HG02884 (cell line): ENCODE measurements around the gene SARS1.

Experiments
- ATAC-seq: cut with Tn5 transposase; IDR thresholded peaks from one replicate; pipeline ENCODE4 v1.9.1; 2021; ENCODE audit warnings: mild to moderate bottlenecking, moderate library complexity; ENCODE audit not compliant: unreplicated experiment

Gene SARS1

DNA sequence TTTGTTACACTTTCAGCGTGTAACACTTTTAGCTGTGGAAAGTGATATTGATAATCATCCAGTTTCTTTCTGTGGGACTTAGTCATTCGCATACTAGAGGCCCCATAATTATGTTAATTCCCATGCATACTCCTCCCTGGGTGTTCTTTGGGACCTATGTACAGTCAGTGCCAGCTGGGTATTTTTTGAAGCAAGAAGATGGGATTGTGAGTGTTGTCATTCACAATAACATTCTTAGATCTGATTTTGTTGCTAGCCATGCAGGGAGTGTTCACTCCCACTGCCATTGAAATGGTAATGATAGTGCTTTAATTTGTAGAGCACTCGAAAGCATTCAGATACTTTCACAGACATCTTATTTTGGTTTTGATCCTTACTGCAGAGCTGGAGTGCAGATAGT lies 11.6 kb downstream of the SARS1 start:
- ATAC-seq, result no peak

DNA sequence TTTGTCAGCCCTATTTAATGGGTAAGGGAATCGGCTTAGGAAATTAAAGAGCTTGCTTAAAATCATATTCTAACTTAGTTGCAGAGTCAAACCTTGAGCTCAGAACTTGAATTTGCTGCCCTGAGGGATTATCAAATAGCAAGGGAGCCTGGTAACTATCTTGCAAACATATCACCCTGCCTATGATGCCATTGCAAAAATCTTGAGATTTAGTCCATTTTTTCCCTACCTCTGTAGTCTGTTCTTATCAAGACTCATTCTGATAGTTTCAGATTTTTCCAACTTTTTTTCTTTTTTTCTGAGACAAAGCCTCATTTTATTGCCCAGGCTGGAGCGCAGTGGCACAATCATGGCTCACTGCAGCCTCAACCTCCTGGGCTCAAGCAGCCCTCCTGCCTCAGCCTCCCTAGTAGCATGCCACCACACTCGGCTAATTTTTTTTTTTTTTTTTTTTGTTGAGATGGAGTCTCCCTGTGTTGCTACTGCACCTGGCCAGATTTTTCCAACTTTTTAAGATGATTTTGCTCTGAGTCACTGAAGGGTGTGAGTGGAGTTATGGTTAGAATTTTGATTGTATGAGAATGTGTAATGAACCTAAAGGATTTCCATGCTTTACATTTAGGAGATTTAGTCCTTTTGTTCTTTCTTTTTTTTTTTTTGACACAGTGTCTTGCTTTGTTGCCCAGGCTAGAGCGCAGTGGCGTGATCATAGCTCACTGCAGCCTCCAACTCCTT lies 12.2 kb downstream of the SARS1 start:
- no peak for ATAC-seq

DNA sequence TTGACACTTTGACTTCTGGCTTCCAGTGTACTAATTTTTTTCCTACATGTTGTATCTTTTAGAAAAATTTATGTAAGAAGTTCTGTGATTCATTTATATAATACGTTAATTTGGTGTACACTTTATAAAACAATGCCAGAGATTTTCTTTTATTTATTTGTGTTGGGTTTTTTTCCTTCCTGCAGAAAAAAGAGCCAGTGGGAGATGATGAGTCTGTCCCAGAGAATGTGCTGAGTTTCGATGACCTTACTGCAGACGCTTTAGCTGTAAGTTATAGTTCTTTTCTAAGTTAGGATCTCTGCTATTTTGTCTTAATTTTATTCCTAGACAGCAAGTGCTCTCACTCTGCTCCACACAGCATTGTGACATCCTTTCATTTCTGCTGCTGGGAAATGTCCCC lies 14.4 kb downstream of the SARS1 start:
- no peak for ATAC-seq

DNA sequence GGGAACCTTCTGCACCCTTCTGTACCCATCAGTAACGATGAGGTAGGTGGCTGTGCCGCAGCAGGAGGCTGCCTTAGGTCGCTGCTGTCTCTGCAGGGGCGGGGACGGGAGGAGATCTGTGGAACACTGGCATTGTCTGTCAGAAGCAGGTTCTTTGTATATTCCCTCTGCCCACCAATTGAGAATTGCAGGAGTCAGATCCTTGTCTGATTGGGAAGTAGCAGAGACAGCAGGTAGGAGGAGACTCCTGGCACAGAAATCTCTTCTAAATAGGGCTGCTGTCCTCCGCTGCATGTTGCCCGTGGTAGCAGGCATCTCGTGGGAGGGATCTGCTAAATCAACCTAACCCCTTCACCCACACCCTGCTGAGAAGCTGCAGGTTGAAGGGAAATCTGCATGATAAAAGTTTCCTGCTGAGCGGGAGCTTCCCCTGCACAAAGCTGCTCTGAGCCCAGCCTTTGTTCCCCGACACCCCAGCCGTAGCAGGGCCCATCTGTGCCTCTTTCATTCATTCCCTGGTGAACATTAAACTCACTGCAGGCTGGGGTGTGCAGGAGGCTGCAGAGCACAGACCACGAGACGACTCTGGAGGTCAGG lies 15.9 kb downstream of the SARS1 start:
- no peak for ATAC-seq

DNA sequence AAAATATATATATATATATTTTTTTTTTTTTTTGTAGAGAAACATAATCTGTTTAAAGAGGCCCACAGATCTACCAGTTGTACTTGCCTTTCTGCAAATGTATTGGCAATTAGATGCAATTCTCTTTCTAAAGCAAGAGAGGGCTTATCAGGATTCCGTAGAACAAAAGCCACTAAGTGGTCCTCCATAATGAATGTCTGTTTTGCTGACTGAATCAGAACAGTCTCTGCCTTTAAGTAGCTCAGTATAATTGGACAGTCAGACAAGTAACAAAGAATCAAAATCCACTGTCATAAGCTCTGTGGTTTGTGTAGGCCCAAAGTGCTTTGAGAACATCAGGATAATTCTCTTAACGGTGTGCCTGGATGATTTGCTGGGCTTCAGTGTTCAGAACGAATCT lies 17.3 kb downstream of the SARS1 start:
- ATAC-seq, result no peak

DNA sequence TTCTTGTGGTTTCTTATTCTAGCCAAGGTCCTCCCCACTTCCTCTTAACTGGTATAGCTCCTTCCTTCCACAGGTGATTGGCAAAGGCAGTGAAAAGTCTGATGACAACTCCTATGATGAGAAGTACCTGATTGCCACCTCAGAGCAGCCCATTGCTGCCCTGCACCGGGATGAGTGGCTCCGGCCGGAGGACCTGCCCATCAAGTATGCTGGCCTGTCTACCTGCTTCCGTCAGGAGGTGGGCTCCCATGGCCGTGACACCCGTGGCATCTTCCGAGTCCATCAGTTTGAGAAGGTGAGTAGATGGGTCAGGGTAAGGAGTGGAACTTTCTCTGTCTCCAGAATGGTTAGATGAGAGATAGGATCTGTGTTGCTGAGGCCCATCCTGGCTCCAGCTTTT lies 21.4 kb downstream of the SARS1 start:
- no peak for ATAC-seq

DNA sequence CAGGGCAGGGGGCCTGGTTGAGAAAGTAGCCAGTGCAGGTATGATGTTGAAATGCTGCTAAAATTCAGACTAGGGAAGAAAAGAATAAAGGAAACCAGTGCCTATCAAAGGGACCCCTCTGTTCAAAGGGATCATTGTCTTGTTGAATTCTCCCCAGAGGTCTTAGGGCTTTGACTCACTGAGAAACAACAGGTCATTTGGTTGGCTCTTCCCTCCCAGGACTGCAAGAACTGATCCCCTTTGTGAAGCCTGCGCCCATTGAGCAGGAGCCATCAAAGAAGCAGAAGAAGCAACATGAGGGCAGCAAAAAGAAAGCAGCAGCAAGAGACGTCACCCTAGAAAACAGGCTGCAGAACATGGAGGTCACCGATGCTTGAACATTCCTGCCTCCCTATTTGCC lies 23.8 kb downstream of the SARS1 start:
- ATAC-seq, result no peak

DNA sequence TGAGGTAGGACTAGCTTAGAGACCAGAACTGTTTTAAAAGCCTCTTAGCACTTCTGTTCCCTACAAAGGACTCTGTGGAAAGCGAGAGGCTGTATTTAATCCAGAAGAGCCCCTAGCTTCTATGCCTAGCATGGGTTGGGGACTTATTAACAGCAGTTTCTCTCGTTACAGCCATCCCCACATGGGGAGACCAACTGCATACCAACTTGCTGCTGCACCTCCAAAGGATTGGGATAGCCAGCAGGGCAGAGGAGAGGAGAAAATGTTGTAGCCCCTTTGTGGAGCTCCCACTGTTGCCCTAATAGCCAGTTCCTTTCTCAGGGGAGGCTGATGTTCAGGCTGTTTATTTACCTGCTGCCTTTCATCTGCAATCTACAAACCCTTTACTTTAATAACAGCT lies 24.7 kb downstream of the SARS1 start:
- no peak for ATAC-seq

DNA sequence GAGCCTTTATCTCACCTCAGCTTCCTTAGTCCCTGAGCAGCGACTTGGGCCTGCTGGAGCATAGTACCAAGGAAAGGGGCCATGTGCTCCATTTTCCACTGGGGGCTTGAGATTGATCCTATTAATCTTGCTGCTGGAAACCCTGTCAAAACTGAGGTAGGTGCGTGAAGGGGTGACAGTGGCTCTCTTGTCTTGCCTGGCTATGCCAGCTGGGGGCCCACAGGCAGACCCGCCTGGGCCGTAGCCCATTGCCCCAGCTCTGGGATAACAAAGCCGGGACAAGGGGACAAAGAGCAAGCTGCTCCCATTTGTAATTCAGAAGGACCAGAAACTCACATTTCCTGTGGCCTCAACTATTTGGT lies 25.3 kb downstream of the SARS1 start:
- ATAC-seq, result no peak

DNA sequence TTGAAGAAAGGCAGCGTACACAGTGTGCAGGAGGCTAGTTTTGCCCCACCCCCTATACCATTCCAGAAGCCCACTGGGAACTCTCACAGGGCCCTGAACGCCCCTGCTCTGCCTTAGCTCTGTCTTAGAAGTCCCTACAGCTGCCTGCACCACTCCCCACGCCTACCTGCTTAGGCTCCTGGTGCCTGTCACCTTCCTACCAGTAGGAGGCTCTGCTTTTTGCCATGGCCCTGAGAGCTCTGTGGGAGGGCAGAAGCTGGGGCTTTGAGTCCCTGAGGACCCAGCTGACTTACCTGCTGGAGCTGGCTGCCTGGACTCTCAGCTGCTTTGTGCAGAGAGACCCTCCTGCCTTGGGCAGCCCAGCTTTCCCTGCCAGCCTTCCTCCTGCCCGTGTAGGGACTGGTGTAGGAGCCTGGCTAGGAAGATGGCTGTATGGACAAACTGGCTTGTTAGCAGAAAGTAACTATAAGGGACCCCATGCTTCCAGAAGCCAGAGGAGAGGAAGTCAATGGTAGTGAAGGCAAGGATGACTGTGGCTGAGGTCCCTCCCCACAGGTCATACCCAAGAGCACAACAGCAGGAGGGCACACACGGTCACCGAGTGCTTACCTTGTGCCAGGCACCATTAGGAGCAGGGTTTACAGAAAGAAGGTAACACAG lies 25.8 kb downstream of the SARS1 start:
- ATAC-seq, result no peak

DNA sequence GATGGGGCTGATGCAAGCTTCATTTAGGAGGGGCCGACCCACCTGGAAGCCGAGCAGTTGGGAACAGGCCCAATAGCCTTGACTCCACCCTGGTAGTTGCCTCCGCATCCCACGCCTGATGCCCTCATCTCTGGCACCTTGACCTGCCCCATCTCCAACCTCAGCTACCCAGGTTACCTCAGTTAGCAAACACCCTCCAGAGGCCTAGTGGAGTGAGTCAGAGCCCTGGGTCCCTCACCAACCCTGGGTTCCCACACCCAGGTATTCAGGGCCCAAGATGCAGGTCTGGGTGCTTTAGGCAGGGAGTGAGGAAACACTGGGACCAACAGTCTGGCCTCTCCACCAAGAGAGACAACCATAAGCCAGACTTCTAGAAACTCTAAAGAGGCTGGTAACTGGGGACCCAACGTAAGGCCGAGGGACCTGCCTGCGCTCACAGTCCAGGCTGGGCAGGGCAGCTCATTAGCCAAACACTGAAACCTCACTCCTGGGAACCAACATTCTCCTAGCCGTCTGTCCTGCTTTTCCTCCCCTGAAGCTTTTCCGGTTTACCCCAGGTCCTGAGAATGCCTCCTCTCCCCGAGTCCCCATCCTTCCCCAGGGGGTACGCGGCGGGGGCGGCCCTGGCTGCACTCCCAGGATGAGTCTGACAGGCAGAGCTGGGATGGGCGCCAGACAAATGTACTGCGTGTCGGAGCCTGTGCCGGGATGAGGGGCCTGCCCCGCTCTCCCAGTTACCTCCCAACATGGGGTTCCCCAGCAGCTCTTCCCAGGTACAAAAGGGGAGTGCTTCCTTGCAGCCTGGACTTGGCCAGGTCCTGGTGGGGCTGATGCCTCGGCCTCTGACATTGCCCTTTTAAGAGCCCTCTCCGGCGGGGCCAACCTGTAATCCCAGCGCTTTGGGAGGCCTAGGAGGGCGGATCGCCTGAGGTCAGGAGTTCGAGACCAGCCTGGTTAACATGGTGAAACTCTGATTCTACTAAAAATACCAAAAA lies 26.7 kb downstream of the SARS1 start:
- no peak for ATAC-seq

DNA sequence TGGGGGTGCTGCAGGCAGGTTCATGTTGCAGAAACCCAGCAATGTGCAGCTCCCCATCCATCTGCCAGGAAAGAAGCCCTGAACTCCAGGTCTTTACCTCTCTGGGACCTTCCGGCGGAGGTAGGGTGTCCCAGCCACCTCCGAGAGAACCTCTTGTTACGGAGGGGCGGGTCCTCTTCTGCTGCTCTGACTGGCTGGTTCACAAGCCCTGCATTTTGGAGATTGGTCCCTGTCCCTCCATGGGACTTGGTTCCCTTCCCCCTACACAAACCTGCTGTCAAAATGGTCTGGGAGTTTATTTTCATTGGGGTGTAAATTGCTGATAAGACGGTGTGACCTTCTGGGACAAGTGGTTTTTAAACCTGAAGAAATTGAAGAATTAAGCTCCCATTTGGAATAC lies 27.6 kb downstream of the SARS1 start:
- ATAC-seq, result no peak

DNA sequence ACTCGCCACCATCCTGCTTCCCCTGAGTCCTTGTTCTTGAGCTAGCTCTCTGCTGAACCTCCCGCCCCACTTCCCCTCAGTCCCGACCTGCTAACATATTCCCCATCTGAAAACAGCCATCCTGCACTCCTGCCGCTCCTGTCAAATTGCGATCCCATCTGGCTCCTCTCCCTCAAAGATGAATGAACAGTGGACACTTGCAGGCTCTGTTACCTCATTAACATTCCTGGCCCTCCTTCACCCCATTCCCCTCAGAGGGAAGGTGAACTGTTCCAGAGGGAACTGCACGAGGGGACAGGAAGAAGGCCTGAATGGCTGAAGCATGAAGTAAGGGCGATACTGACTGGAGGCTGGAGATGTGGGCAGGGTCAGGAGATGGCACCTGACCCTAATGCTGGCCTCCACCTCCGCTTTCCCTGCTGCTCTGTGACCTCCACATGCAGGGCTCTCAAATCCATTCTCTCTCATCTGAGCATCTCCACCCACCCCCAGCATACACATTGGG lies 28.2 kb downstream of the SARS1 start:
- ATAC-seq, result no peak

DNA sequence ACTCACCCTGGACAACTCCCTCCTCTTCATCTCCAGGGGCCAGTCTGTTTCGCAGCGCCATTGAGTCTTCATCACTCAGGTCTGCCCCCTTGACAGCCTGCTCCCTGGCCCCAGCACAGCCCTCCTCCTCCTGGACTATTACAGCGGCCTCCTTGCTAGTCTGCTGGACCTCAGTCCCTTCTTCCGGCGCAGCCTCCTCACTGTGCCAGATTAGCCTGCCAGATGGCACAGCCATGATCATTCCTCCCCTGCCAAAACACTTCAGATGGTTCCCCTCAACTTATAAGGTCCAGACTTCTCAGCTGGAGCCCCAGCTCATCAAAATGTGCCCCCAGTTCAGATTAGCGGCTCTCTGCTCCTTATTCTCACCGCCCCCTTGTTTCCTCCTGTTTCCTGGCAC lies 28.7 kb downstream of the SARS1 start:
- no peak for ATAC-seq

DNA sequence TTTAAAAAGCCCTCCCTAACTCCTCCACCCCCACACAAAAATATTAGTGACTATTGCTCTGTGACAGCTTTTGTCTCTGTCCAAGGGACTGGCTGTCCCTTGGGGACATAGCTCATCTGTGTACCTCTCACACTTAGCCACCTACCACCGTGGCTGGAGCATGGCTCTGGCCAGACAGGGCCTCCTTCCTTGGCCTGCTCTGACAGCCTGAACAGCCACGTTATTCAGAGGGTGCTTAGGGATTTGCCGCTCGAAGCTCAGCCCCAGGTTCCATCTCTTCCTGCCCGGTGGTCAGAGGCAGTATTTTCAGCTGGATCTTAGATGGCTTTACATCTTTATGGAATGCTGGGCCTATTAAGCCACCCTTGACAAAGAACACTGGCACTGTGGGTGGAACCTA lies 29.5 kb downstream of the SARS1 start:
- ATAC-seq, result no peak

DNA sequence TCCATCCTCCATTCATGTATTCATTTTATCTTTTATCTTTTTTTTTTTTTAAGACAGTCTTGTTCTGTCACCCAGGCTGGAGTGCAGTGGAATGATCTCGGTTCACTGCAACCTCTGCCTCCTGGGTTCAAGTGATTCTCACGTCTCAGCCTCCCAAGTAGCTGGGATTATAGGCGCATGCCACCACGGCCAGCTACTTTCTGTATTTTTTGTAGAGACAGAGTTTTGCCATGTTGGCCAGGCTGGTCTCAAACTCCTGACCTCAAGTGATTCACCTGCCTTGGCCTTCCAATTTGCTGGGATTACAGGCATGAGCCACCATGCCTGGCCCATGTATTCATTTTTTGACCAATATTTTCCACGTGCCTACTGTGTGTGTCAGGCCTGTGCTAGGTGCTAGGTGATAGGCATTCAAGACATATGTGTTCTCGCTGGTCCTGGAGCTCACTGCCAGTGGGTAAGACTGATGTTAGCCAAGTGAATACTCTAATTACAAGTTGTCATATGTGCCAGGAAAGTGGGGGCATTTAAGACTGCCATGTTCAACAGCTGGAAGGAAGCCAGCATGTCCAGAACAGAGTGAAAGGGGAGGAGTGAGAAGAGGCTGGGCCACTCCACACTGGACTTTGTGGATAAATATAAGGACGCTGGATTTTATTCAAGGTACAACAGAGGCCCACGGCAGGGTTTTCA lies 30.3 kb downstream of the SARS1 start:
- no peak for ATAC-seq

DNA sequence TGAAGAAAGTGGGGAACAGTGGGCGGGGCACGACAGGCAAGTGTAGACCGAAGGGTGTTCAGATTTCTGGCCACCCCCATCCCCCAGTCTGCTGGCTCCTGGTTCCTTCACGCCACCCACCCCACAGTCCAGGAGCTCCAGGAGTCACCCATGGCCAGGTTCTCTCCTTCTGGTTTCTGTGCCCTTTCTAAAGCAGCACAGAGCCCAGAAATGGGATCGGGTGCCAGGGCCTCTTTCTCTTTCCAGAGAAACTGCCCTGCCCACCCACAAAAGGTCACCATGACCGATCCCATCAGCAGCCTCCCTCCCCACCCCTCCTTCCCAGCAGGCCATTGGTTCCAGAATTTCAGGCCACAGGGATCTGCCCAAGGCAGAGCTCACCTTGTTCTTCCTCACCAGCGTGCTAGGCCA lies 32.4 kb downstream of the SARS1 start:
- ATAC-seq, result no peak

DNA sequence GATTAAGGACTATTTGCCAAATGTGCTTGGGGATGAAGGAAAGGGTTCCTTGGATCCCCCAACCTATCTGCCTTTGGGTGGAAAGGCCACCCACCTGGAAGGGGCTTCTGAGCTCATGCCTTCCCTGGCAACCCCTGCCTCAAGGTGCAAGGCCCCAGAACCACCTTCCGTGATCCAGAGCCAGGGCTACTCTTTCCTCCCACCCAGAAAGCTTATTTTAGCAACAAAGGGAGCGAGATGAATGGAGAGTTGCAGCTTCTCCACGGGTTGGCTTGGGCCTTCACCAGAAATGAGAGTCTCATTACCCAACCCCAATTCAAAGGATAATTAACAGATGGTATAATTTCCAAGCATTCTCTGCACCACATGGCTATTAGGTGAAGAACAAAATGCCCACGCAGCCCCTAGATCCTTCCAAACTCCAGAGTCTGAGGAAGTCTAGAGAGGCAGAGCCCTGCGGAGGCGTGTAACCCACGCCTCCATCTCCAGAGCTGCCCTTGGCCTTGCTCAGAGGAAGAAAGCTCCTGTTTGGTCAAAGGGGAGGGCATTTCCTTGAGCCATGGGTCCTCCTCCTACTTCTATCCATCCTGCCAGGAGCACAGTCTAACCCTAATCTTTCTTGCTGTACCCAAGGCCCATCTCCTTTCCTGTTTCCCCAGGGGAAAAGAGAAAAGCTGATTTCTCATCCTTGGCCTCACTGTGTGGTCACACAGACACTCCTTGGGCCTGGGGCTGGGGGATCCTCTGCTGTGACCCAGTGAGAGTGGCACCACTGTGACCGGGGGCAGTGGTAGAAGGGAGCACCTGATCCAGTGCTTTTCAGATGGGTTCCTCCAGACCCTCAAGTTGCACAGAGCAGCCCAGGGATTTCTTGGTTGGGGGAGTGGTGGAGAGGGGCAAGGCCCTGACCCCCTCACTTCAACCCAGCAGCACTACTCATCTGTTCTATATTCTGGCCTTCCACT lies 34.0 kb downstream of the SARS1 start:
- no peak for ATAC-seq

DNA sequence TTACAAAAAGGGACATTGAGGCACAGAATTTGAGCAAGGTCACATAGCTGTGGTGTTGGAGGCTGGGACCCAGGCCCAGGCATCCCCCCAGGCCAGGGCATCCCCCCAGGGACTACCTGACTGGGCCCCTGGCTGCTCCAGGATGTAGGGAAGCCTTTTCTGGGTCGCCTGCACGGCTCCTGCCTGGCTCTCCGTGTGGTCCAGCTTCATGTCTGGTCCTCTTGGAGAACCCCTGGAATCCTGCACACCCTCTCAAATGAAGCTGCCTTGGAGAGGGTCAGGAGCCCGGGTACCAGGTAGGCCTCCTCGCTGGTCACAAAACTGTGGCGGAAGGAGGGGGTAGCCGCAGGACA lies 34.7 kb downstream of the SARS1 start:
- no peak for ATAC-seq
